ENCODE data around the gene EEF1A1. TPM values are rescaled to one million over a fixed set of nuclear protein-coding genes. Genes with fewer than 3 reads are reported as not detected.

EEF1A1 gene
- polyA plus RNA-seq, 1 donor = 23,811 TPM

DNA sequence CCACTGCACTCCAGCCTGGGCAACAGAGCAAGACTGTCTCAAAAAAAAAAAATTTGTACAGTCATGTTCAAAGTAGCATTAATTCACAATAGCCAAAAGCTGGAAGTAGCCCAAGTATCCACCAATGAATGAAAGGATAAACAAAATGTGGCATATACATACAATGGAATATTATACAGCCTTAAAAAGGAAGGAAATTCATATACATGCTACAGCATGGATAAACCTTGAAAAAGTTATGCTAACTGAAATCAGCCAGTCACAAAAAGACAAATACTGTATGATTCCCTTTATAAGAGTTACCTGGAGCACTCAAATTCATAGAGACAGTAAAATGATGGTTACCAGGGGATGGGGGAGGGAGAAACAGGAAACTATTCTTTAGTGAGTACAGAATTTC lies 15.7 kb downstream of the EEF1A1 start:
- DNase-seq (ENCODE audit: low read depth) = no peak

DNA sequence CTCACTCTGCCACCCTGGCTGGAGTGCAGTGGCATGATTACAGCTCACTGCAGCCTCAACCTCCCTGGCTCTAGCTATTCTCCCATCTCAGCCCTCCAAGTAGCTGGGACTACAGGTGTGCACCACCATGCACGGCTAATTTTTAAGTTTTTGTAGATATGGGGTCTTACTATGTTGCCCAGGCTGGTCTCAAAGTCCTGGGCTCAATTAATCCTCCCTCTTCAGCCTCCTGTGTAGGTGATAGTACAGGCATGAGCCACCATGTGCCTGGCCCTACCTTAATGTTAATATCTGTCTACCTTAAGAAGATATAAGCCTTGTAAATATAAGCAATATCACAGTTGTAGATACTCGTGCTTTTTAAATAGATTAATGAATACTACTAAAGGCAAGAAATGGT lies 16.7 kb downstream of the EEF1A1 start:
- no peak for DNase-seq (ENCODE audit: low read depth)

DNA sequence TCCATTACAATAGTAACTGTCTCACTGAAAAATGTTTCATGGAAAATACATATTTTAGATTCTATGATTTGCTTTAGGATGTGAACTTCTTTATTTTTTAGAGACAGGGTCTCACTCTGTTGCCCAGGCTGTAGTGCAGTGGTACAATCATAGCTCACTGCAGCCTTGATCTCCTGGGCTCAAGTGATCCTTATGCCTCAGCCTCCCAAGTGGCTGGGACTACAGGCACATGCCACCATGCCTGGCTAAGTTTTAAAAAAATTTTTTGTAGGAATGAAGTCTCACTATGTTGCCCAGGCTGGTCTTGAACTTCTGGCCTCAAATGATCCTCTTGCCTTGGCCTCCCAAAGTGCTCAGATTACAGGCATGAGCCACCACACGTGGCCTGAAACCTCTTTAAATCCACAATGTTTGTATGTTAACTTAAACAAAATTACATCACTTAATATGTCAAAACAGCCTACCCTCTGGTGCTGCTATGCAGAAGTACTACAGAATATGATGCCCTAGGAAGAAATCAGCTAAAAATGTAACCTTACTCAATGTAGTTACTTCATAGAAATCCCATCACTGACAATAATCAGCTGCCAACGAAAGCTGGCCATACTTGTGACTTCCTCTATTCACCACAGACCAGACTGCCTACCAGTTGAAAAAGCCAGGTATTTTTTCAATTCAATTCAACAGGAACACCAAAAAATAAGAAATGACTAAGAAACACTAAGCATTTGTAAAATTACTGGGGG lies 17.6 kb downstream of the EEF1A1 start:
- no peak for DNase-seq (ENCODE audit: low read depth)

DNA sequence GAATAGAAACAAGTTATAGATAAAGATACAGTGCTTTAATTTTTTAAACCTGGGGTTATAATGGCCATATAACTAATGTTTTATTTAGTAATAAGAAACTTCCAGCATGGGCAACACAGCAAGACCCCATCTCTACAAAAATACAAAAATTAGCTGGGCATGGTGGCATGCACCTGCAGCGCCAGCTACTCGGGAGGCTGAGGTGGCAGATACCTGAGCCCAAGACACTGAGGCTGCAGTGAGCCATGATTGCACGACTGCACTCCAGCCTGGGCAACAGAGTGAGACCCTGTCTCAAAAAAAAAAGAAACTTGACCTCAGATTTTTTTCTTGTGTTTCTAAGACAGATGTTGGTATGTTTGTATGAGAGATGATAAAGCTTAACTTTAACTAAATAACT lies 22.9 kb downstream of the EEF1A1 start:
- DNase-seq (ENCODE audit: low read depth) = no peak

DNA sequence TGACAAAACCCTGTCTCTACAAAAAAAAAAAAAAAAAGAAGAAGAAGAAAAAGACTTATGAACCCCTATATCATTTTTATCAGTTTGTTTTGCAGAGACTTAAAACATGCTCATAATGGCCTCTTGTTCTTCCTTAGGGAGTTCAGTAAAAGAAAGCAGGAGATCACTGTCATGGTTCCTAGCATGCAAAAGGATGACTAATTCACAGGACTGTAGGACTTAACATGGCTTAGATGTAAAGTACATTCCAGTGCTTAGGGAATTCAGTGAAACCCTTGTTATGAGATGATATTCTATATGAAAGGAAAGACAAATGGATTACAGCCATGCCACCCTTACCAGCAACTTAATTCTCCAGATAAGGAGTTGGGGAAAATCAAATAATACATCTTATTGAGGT lies 29.5 kb downstream of the EEF1A1 start:
- DNase-seq (ENCODE audit: low read depth) = no peak

DNA sequence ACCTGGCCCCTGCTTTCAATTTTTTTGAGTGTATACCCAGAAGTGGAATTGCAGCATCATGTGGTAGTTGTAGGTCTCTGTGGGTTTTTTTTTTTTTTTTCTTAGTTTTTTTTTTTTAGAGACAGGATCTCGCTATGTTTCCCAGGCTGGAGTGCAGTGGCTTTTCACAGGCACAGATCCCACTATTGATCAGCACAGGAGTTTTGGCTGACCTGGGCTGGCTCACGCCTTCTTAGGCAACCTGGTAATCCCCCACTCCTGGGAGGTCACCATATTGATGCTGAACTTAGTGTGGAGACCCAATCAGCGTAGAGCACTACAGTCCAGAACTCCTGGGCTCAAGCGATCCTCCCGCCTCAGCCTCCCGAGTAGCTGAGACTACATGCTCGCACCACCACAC lies 33.4 kb downstream of the EEF1A1 start:
- DNase-seq (ENCODE audit: low read depth) = no peak

DNA sequence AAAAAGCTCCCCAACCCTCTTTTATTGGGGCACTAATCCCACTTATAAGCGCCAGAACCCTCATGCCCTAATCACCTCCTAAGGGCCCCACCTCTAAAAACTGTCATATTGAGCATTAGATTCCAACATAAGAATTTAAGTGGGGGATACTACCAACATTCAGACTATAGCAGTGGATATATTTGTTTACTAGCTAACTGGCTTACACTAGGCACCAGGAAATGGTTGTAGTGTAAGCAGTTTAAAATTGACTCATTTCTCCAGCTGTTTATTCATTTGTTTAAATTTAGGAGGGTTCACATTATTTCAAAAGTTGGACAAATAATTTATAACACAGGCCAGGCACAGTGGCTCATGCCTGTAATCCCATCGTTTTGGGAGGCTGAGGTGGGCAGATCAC lies 36.4 kb downstream of the EEF1A1 start:
- DNase-seq (ENCODE audit: low read depth) = no peak

DNA sequence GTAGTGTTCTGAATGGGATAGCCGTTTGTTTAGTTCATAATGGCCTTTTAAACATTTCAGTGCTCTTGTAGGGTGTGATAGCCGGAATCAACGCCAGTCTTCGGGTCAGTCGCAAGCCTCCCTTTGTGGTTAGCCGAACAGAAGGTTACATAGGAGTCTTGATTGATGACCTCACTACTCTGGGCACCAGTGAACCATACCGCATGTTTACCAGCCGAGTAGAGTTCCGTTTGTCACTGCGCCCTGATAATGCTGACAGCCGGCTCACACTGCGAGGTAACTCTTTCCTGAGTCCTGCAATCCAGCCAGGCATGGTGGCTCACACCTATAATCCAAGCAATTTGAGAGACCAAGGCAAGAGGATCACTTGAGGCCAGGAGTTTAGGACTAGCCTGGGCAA lies 38.9 kb downstream of the EEF1A1 start:
- no peak for DNase-seq (ENCODE audit: low read depth)

DNA sequence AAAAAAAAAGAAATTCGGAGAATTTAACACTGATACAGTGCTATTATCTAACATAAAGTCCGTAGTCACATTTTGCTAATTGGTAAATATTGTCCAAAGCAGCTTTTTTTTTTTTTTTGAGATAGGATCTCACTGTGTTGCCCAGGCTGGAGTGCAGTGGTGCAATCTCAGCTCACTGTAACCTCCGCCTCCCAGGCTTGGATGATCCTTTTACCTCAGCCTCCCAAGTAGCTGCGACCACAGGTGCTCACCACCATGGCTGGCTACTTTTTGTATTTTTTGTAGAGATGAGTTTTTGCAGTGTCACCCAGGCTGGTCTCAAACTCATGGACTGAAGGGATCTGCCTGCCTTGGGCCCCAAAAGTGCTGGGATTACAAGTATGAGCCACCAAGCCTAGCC lies 43.4 kb downstream of the EEF1A1 start:
- DNase-seq (ENCODE audit: low read depth) = no peak

DNA sequence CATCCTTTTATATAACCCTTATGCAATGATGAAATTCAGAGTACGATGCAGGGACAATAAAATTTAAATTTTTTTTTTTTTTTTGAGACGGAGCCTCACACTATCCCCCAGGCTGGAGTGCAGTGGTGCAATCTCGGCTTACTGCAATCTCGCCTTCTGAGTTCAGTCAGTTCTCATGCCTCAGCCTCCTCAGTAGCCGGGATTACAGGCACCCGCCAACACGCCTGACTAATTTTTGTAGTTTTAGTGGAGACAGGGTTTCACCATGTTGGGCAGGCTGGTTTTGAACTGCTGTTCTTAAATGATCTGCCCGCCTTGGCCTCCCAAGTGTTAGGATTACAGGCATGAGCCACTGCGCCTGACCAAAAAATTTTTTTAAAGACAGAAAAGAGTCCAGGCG lies 44.1 kb downstream of the EEF1A1 start:
- no peak for DNase-seq (ENCODE audit: low read depth)

DNA sequence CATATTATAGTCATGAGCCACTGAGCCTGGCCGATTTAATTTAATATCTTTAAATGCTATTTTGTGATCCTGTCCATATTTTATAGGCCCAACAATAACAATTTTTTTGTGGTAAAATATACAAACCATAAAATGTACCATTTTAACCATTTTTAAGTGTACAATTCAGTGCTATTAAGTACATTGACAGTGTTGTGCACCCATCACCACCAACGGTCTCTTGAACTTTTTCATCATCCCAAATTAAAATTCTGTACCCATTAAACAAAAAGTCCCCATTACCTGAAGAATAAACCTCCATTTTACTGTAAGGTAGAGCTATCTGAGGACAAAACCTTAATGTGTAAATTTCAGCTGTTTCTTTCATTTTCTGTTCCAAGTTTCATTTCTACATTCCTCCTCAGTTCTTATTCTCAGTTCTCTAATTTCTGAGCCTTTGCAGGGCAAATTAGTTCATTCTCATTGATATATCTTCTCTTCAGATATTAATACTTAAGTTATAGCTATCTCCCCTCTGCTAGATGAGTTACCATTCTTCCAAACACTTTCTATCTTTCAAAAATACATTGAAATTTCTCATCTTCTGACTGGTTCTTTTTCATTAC lies 49.0 kb downstream of the EEF1A1 start:
- no peak for DNase-seq (ENCODE audit: low read depth)

Other genes with a start within 250 kb of the EEF1A1 start
- gene DPPA5, start 166.8 kb downstream of the EEF1A1 start, polyA plus RNA-seq (ENCODE audit: insufficient read length) = not detected
- gene KHDC3L, start 158.4 kb downstream of the EEF1A1 start, polyA plus RNA-seq (ENCODE audit: insufficient read length) = not detected
- not detected for gene OOEP, start 151.1 kb downstream of the EEF1A1 start, polyA plus RNA-seq (ENCODE audit: insufficient read length)
- 0.30 TPM for gene DDX43, start 126.2 kb downstream of the EEF1A1 start, polyA plus RNA-seq (ENCODE audit: insufficient read length)
- 3.9 TPM for gene CGAS, start 68.7 kb downstream of the EEF1A1 start, polyA plus RNA-seq (ENCODE audit: insufficient read length)
- 18.6 TPM for gene MTO1, start 59.3 kb downstream of the EEF1A1 start, polyA plus RNA-seq (ENCODE audit: insufficient read length)
- gene SLC17A5, start 133.0 kb upstream of the EEF1A1 start, polyA plus RNA-seq (ENCODE audit: insufficient read length) = 14.5 TPM
- 12.7 TPM for gene CD109, start 175.2 kb upstream of the EEF1A1 start, polyA plus RNA-seq (ENCODE audit: insufficient read length)